IMR-90 (cell line): ENCODE measurements around the gene NBPF1. TPM values are rescaled to one million over a fixed set of nuclear protein-coding genes. Genes with fewer than 3 reads are reported as not detected.
"Not testable (repeated sequence)": the region's sequence is repeated elsewhere in the genome, so short reads cannot be mapped to it uniquely, and the experiment has no call there.

Experiments used
- ATAC-seq: fragments of 200-7000 bp; cut with Tn5 transposase; 2 replicates; pipeline ENCODE4 v1.9.1; 2020; ENCODE audit warnings: low read depth, mild to moderate bottlenecking, moderate library complexity
- BruUV-seq: library from RNA; stranded (reverse); fragments of 400-500 nt; replicated peaks from 2 replicates; lab custom pipeline; 2021; lab: Mats Ljungman, UMichigan
- CTCF ChIA-PET: fragments of 300-600 bp; formaldehyde crosslinking; extraction: SDS; loops from one replicate; lab custom pipeline; 2021; ENCODE audit warnings: antibody characterized with exemption; lab: Yijun Ruan, JAX
- POLR2A ChIA-PET: fragments of 300-600 bp; sonication (Branson Sonifier 250); formaldehyde crosslinking; loops from one replicate; lab custom pipeline; 2022; ENCODE audit warnings: antibody characterized with exemption; ENCODE audit not compliant: unreplicated experiment; lab: Charles Lee
- DNase-seq: peaks from one replicate; pipeline ENCODE4 v3.0.0; 2013
- H2AFZ ChIP-seq: replicated peaks from 2 replicates; pipeline ENCODE3; 2013; ENCODE audit warnings: low read length, mild to moderate bottlenecking; ENCODE audit not compliant: poor library complexity
- H2AK5ac ChIP-seq: 2 replicates; pipeline ENCODE4 v1.6.1; 2013; ENCODE audit warnings: low read depth, low read length, inconsistent platforms
- H2AK9ac ChIP-seq: replicated peaks from 2 replicates; pipeline ENCODE3; 2013; ENCODE audit warnings: mild to moderate bottlenecking, low read depth, low read length, moderate library complexity; ENCODE audit not compliant: poor library complexity
- H2BK120ac ChIP-seq: 2 replicates; pipeline ENCODE4 v1.6.1; 2013; ENCODE audit warnings: low read depth, low read length, inconsistent platforms
- H2BK15ac ChIP-seq: 3 replicates; pipeline ENCODE4 v1.6.1; 2013; ENCODE audit warnings: low read depth, low read length, inconsistent platforms
- H2BK20ac ChIP-seq: 2 replicates; pipeline ENCODE4 v1.6.1; 2013; ENCODE audit warnings: low read depth, mild to moderate bottlenecking, inconsistent platforms, low read length, moderate library complexity
- H2BK5ac ChIP-seq: 2 replicates; pipeline ENCODE4 v1.6.1; 2013; ENCODE audit warnings: mild to moderate bottlenecking, low read depth, low read length, inconsistent platforms; ENCODE audit not compliant: poor library complexity, severe bottlenecking
- H3K14ac ChIP-seq: replicated peaks from 2 replicates; pipeline ENCODE4 v1.6.1; 2013; ENCODE audit warnings: low read depth, low read length, inconsistent platforms
- H3K18ac ChIP-seq: 2 replicates; pipeline ENCODE4 v1.6.1; 2013; ENCODE audit warnings: low read depth, low read length, control low read depth
- H3K23ac ChIP-seq: 2 replicates; pipeline ENCODE4 v1.6.1; 2013; ENCODE audit warnings: low read depth, low read length, inconsistent platforms
- H3K27ac ChIP-seq: 2 replicates; pipeline ENCODE4 v1.5.1; 2013; ENCODE audit warnings: mild to moderate bottlenecking, control low read depth, low read length; ENCODE audit not compliant: insufficient read depth
- H3K27me3 ChIP-seq: 2 replicates; pipeline ENCODE4 v1.6.1; 2013; ENCODE audit warnings: low read length; ENCODE audit not compliant: control insufficient read depth, insufficient read depth
- H3K36me3 ChIP-seq: 2 replicates; pipeline ENCODE4 v1.6.1; 2013; ENCODE audit warnings: low read length, mixed read lengths; ENCODE audit not compliant: control insufficient read depth, insufficient read depth
- H3K4ac ChIP-seq: 2 replicates; pipeline ENCODE4 v1.6.1; 2013; ENCODE audit warnings: low read depth, low read length, inconsistent platforms
- H3K4me1 ChIP-seq: 2 replicates; pipeline ENCODE4 v1.6.1; 2013; ENCODE audit warnings: low read length, mixed read lengths; ENCODE audit not compliant: control insufficient read depth, insufficient read depth
- H3K4me2 ChIP-seq: 2 replicates; pipeline ENCODE4 v1.6.1; 2013; ENCODE audit warnings: low read depth, mild to moderate bottlenecking, control low read depth, low read length, moderate library complexity
- H3K4me3 ChIP-seq: 2 replicates; pipeline ENCODE4 v1.5.1; 2013; ENCODE audit warnings: low read depth, mild to moderate bottlenecking, control low read depth, low read length, moderate library complexity; ENCODE audit not compliant: insufficient read depth
- H3K56ac ChIP-seq: 2 replicates; pipeline ENCODE4 v1.6.1; 2013; ENCODE audit warnings: low read length, inconsistent platforms; ENCODE audit not compliant: insufficient read depth; ENCODE audit errors: extremely low read depth
- H3K79me1 ChIP-seq, 2 experiments: 2 replicates each; pipeline ENCODE4 v1.6.1; 2013; ENCODE audit warnings: low read length in 2 of 2, inconsistent platforms in 1 of 2, low read depth in 1 of 2
- H3K9ac ChIP-seq: 2 replicates; pipeline ENCODE4 v1.6.1; 2013; ENCODE audit warnings: low read depth, low read length, control low read depth
- H3K9me1 ChIP-seq: 2 replicates; pipeline ENCODE4 v1.6.1; 2013; ENCODE audit warnings: low read length, inconsistent platforms; ENCODE audit not compliant: insufficient read depth
- H3K9me3 ChIP-seq: 2 replicates; pipeline ENCODE4 v1.6.1; 2013; ENCODE audit warnings: low read length; ENCODE audit not compliant: control insufficient read depth, insufficient read depth
- H4K20me1 ChIP-seq: 2 replicates; pipeline ENCODE4 v1.6.1; 2013; ENCODE audit warnings: low read length, inconsistent platforms; ENCODE audit not compliant: insufficient read depth
- H4K5ac ChIP-seq: 2 replicates; pipeline ENCODE4 v1.6.1; 2013; ENCODE audit warnings: mild to moderate bottlenecking, low read depth, low read length, control low read depth
- H4K8ac ChIP-seq, 2 experiments: 2 replicates each; pipeline ENCODE4 v1.6.1; 2013; ENCODE audit warnings: low read depth in 2 of 2, low read length in 2 of 2, control low read depth in 1 of 2, inconsistent platforms in 1 of 2
- H4K91ac ChIP-seq: 2 replicates; pipeline ENCODE4 v1.6.1; 2013; ENCODE audit warnings: low read depth, low read length, inconsistent platforms; ENCODE audit not compliant: insufficient read depth
- BHLHE40 ChIP-seq: fragments of 150-350 bp; IDR thresholded peaks from 2 replicates; pipeline ENCODE4 v1.6.1; 2016; ENCODE audit warnings: mild to moderate bottlenecking, low read depth, low read length
- CEBPB ChIP-seq: IDR thresholded peaks from 2 replicates; pipeline ENCODE4 v1.6.1; 2012; ENCODE audit warnings: low read depth, low read length, improper control_type of control experiment
- MAZ ChIP-seq: IDR thresholded peaks from 2 replicates; pipeline ENCODE4 v1.6.1; 2012; ENCODE audit warnings: low read depth, mild to moderate bottlenecking, low read length, improper control_type of control experiment, moderate library complexity, borderline replicate concordance
- RAD21 ChIP-seq: IDR thresholded peaks from 2 replicates; pipeline ENCODE4 v1.6.1; 2012; ENCODE audit warnings: low read length, improper control_type of control experiment
- WGBS, 2 experiments: methylation state at CpG; one replicate each; pipeline versions ENCODE4 v1.1.5 to v1.1.7; 2013; ENCODE audit warnings: missing lambda C conversion rate in 2 of 2; ENCODE audit not compliant: insufficient read length in 1 of 2; ENCODE audit errors: extremely low coverage in 2 of 2; 5-methylcytosine and 5-hydroxymethylcytosine counted together
- dilution Hi-C: fragments of 300-500 bp; cut with HindIII; formaldehyde crosslinking; loops from one replicate; pipeline ENCODE4 v1.14.3; 2018; ENCODE audit warnings: low sequenced_read_pairs; ENCODE audit not compliant: unreplicated experiment
- in situ Hi-C: fragments of 300-500 bp; cut with MboI; formaldehyde crosslinking; loops from 3 replicates; pipeline ENCODE4 v1.14.3; 2019; ENCODE audit warnings: low sequenced_read_pairs, inconsistent platforms, mixed read lengths
- intact Hi-C: fragments of 100-400 bp; cut with micrococcal nuclease; formaldehyde crosslinking; loops from 2 replicates; pipeline ENCODE4 v1.10.0; 2022
- polyA plus RNA-seq, 3 experiments: library from polyadenylated mRNA; depleted of rRNA; stranded (reverse); fragments of >200 nt; gene quantifications; 2 replicates each; pipeline ENCODE4 v1.2.3, GENCODE V29; 2012; ENCODE audit warnings: low replicate concordance in 1 of 3
- total RNA-seq: library from RNA; depleted of rRNA; stranded (reverse); fragments of >200 nt; gene quantifications from 2 replicates; pipeline ENCODE4 v1.2.3, GENCODE V29; 2012

Gene NBPF1
- total and polyA plus RNA-seq, 2 of the 4 experiments (the other 2 are of a cell fraction): 18.8 to 25.3 TPM

DNA sequence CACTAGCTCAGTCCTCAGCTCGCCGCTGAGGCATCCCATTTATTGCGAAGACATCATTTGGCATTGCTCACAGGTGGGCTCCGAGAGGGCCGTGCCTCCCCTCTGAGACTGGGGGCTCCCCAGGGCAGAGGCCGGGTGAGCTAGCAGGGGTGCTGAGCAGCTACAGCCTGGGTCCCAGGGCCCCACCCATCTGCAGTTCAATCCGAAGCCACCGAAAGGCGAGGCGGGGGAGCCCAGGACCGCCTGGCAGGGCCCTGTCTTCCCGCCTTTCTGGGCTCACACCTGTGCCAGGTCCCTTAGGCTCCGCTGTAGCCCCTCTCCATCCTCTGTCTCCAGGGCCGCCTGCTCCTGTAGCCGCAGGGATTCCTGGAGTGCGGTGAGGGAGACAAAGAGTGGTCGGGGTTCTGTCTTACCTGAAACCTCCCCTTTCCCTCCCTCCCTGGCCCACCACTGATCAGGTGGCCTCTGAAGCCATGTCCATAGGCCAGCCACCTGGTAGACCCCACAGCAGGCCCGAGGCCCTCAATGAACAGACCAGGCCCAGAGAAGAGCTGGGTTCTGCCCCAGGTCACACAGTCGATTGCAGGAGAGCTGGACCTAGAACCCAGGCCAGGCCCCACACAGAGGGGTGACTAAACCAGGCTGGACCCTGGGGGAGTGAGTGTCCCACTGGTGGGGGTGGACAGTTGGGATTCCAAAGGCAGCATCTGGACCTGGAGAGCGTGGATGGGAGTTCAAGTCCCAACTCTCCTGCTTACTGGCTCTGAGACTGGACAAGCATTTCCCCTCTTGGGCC, 18.1 kb upstream of the NBPF1 start (continued):
- TF ChIP-seq BHLHE40: no peak

DNA sequence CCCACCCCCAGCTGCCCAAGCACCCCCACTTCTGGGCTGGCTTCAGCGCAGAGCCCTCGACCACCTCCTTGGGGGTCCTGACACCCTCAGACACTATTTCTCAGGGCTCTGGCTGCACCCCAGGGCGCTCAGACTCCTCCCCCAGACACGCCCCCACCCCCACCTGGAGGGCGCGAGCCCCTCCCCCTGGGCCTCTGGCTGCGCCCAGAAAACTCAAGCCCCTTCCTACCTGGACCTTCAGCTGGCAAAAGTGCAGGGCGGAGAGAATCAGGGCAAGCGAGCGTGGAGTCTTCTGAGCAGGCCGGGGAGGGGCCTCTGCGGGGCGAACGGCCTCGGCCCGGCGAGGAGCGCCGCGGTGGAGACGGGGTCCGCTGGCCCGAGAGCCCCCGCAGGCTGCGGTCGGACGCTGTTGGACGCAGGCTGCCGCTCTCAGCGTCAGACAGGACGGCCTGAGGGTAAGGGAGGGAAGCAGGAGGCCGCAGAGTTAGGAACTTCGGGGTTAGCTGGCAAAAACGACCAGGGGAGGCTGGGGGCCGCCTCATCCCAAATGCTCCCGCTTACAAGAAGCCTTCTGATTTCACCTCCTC, 17.4 kb upstream of the NBPF1 start:
- Histone ChIP-seq H3K4ac (no peak overlapping the region), H4K5ac (no peak overlapping the region), H3K4me2 (no peak overlapping the region), H2BK20ac (no peak overlapping the region), H3K9me1 (no peaks in the 10 kb centered on the region), H4K20me1 (no peaks in the 10 kb centered on the region), H2AK5ac (no peak overlapping the region), H3K4me1 (no peaks in the 10 kb centered on the region), H2AFZ (no peak overlapping the region), H3K36me3 (peaks cover 47% of the 10 kb centered on the region), H2BK5ac (no peak overlapping the region), H3K27ac (no peak overlapping the region), H3K14ac (no peak overlapping the region), H3K79me1 (peaks cover 2 to 7% of the 10 kb centered on the region in 2 experiments; a peak in 1 of 4 replicates), H4K91ac (no peak overlapping the region), H2AK9ac (no peak overlapping the region), H3K23ac (no peak overlapping the region), H3K18ac (no peak overlapping the region), H3K56ac (no peak overlapping the region), H3K9me3 (no peaks in the 10 kb centered on the region), H2BK15ac (no peak overlapping the region), H3K27me3 (no peaks in the 10 kb centered on the region), H3K9ac (no peak overlapping the region), H3K4me3 (no peak overlapping the region), H2BK120ac (no peak overlapping the region), H4K8ac (no peak overlapping the region)
- TF ChIP-seq MAZ (no peak), CEBPB (no peak), RAD21 (no peak)
- BruUV-seq: no TSS peak
- ChIA-PET POLR2A (no interaction called here), CTCF (interaction anchor here (0.9 kb wide), 1 partner anchor 11 kb away, joined by 3 read pairs; no protein-coding TSS in a partner anchor)
- in situ Hi-C loops (no loop called here), intact Hi-C loops (no loop called here), dilution Hi-C loops (no loop called here)
- ATAC-seq: no peak
- DNase-seq: no peak
- 90% methylated on average over 30 of the region's 36 CpGs; no CpG with 5 or more reads in 1 of the 2 experiments for WGBS, 2 experiments

DNA sequence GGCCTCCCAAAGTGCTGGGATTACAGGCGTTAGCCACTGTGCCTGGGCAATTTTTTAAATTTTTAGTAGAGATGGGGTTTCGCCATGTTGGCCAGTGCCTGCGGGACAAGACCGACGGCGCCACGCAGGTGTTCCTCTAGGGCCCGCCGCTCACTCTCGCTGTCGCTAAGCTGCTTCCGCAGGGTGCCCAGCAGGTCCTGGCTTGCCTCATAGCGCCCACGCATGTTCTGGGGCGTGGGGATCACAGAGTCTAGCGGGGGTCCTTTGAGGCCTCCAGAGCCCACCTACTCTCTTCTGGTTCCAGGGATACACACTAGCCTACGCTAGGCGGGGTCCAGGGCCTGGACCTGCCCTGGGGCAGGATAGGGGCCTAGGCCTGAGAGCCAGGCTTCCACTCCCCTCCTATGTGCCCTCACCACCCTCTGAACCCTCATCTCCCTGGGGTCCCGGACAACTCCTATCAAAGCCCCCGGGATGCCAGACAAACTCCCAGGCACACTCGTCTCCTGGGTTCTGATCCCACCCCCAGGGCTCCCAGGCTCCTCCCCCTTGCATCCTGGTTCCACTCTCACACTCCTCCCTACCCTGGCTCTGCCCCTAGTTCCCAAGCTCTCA, 16.7 kb upstream of the NBPF1 start:
- H2AFZ ChIP-seq: peak overlapping the region; percentile 49
- H3K79me1 ChIP-seq, H3K9ac ChIP-seq, H2BK15ac ChIP-seq, intact Hi-C loops, H3K27me3 ChIP-seq, H2BK120ac ChIP-seq, H3K4me1 ChIP-seq, H4K5ac ChIP-seq, BruUV-seq, H3K27ac ChIP-seq, H3K18ac ChIP-seq, H4K8ac ChIP-seq, H3K4me3 ChIP-seq, H3K56ac ChIP-seq, H3K23ac ChIP-seq, H3K9me3 ChIP-seq, H2BK5ac ChIP-seq, DNase-seq, H3K14ac ChIP-seq, H4K20me1 ChIP-seq, in situ Hi-C loops, H3K4ac ChIP-seq, H2BK20ac ChIP-seq, H2AK9ac ChIP-seq, H3K9me1 ChIP-seq, POLR2A ChIA-PET, dilution Hi-C loops, H3K4me2 ChIP-seq, ATAC-seq, H2AK5ac ChIP-seq, H4K91ac ChIP-seq: not testable (repeated sequence)
- peaks cover 52% of the 10 kb centered on the region for H3K36me3 ChIP-seq
- WGBS, 2 experiments: 95% methylated on average over 21 of the region's 21 CpGs; no CpG with 5 or more reads in 1 of the 2 experiments
- CTCF ChIA-PET: interaction anchor here (0.9 kb wide), 1 partner anchor 11 kb away, joined by 3 read pairs; no protein-coding TSS in a partner anchor
